NCI-H1048 (cell line): ENCODE measurements around the gene ETV3.
"Not testable (repeated sequence)": the region's sequence is repeated elsewhere in the genome, so short reads cannot be mapped to it uniquely, and the experiment has no call there.

ENCODE experiments used
- DNase-seq: peaks from one replicate; lab custom pipeline; 2025; lab: John Stamatoyannopoulos, UW

ETV3 gene

DNA sequence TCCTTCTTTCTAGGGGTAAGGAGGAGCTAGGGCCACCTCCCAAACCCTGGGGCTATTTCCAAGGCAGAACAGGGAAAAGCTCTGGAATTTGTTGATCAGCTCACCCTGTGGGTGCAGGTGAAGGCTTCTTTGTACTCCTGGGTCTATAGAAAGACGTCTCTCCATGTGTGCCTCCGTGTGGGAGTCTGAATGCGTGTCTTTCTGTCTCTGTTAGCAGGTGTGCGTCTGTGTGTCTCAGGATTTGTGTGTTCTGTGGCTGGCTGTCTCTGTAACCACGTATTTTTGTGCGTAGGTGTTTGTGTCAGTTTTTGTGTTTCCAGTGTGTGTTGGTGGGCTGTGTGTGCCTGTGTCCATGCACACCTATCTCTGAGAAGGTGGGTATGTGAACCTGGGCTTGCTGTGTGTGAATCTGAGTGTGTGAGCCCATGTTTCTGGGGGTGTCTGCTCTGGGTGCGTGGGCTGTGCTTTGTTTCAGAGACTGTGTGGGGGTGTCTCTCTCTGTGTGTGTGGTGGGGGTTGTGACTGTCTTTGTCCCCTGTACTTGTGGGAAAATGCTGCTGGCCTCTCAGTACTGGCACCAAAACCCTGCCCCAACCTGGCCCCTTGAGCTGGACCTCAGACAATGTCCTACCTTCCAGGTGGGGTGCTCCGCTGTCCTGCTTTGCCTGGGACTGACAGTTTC is 25.9 kb downstream of the ETV3 start:
- DNase-seq, result no peak

GRCh38 chr1:157111396-157112165 is 26.6 kb downstream of the ETV3 start:
- no peak for DNase-seq

DNA sequence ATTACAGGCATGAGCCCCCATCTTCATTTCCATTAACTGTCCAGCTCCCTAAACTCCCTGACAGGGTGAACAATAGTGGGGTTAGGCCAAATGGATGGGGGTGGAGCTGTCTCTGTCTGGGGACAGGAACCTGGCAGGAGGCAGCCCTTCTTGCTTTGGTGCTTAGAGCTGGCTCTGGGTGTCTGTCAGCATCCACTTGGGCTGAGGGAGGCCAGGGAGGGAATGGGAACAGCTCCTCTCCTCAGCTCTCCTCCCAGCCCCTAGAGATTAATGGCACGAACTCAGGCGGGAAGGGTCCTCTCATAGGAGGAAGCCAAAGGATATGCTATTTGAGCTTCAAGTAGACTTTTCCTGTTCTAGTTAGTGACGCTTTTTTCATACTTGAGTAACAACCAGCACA is 27.5 kb downstream of the ETV3 start:
- no peak for DNase-seq

GRCh38 chr1:157110003-157110402 is 28.2 kb downstream of the ETV3 start:
- no peak for DNase-seq

GRCh38 chr1:157108448-157108847 is 29.7 kb downstream of the ETV3 start:
- DNase-seq, result no peak

DNA sequence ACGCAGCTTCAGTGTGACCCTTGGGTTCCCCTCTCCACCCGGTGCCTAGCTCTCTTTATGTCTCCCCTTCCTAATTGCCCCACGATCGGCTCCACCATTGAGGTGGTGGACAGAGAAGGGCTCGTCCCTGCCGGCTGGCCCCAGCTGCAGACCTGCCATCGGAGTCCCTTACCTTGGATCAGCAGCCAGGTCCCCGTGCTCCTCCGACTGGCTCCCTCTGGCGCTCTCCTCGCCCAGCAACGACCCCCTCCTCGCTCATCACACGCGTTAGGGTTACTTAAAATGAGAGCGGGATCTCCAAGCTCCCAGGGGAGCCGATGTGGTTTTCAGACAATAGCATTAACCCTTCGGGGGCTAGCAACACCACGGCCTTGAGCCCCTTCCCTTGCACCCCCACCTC is 30.5 kb downstream of the ETV3 start:
- DNase-seq, result no peak

GRCh38 chr1:157106813-157107189 is 31.4 kb downstream of the ETV3 start:
- no peak for DNase-seq

DNA sequence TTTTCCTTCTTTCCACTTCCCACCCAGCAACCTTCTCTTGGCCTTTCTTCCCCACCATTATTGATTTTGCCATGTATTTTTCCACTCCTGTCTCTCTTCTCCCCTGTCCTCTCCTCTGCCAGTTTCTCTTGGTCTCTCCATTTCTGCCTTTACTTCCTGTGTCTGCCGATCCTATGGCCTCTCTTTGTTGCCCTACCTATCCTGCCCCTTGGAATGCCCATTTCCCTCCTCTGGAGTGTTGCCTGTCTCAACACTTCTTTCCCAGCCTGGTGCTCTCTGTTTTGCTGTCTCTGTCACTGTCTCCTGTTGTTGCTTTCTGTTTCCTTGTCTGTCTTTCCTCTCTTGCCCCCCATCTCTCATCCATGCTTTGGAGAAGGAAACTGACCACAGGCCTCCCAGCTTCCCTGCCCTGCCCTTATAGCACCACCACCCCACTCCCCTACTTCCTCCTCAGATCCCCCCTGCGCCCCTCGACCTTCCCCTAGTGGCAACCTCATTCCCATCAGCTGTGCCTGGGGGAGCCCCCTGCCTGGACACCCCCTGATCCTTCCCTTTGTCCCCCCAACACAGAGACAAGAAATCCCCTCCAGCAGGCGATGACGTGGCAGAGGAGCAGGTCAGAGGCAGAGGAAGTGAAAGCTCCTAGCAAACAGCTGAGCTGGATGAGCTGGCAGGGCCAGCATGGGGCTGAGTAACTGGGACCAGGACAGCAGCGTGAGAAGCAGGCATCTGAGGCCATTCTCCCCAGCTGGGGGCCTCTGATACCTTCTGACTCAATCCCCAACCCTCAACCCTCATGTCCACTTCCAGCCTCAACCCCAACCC is 32.0 kb downstream of the ETV3 start:
- DNase-seq, result no peak

GRCh38 chr1:157105298-157105987 is 32.8 kb downstream of the ETV3 start:
- no peak for DNase-seq

DNA sequence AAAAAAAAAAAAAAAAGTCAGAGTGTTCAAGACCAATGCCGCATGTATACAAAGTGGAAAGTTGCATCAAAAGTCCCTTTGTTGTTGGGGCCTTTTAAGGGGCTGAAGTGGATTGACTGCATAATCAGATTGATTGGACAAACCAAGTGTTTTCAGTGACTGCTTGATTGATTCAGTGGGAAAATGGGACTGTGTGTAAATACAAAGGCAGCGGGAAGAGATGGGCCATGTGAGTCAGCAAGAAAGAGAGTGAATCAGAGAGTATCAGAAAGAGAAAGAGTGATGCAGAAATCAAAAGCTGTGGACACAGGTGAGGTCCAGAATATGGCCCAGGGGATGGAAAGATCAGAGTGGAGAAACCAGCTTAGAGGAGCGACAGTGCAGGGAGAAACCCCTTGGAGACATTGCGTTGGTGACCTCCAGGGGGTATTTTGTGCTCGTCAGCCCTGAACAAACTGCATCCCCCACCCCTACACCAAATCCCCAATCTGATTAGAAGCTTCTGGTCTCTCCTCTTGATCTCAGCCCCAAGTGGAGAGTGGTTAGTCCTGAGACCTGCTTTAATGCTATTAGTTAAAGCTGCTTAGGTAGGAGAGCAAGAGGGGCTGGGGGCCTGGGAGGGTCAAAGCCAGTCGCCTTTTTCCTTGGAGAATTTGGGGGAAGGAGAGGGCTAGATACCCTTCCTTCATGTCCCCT is 33.4 kb downstream of the ETV3 start:
- no peak for DNase-seq

DNA sequence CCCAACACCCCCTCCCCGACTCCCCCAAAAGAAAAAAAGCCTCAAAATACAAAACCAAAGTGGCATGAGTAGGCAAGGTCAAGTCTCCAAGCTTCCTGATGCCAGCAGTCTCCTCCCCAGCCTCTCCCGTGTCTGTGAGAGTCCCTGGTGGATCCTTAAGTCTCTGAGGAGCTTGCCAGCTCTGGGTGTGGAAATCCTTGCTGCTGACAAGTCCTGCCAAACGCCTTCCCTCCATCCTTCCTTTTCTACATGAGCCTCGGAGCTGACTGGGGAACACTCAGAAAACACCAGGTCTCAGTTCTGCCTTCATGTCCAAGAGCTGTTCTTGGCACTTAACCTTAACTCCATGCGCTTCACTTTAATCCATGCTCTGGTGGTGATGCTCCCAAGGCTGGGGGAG is 34.9 kb downstream of the ETV3 start:
- DNase-seq, result no peak

DNA sequence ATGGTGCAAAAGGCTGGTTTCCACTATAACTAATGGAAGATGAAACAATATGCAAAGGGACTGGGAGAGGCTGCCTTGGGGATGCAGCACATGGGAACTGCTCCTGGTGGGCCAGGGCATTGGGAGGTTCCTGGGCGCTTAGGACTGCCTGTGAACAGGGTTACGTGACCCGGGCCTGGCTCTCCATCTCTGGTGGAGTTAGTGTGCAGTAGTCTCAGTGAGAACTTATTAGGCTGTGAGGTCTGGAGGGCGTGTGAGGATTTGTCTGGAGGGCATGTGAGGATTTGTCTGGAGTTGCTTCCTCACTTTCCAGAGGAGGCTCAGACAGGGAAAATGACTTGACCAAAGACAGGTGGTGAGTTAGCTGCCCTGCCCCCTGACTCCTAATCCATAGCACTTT is 37.0 kb downstream of the ETV3 start:
- no peak for DNase-seq

DNA sequence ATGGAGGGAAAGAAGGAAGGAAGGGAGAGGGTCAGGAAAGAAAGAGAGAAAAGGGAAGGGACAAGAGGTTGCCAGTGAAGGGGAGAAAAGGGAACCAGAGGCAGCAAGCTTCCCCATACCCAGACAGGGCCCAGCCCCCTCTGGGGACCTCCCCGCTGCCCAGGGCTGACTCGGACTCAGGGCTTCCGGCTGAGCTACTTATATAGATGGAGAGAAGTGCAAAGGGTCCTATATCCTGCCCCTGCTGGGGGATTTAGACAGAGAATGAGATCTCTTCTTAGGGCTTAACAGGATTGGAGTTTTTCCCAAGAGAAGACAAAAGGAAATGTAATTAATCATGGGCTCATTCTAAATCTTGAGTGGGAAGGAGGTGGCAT is 38.6 kb downstream of the ETV3 start, which contains the start of gene ETV3L:
Gene ETV3L, minus strand, starts transcription at position 176 of the 377 bp plus-strand sequence. CDS start 285 bp downstream, outside the sequence.
- no peak for DNase-seq

GRCh38 chr1:157098987-157099632 is 39.1 kb downstream of the ETV3 start:
- not testable (repeated sequence) for DNase-seq

DNA sequence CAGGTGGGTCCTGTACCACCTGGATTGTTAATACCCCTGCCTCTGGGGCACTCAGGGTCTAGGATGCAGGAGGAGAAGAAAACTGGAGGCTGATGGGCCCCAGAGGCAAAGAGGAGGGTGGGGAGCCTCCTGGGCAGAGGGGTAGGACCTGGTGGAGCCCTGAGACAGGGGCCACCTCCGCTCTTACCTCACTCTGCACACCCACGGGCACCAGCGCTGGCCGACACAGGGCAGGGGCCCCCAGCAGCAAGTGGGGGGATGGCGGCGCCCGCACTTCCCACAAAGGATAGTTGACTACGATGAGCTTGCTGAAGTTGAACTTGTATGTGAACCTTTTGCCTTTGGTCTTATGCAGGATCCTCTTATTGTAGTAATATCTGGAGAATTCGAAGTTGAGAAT is 39.7 kb downstream of the ETV3 start:
- DNase-seq, result no peak

GRCh38 chr1:157097692-157098091 is 40.5 kb downstream of the ETV3 start:
- no peak for DNase-seq

- no peak for DNase-seq
Observed at GRCh38 chr1:157096881-157097280, 41.3 kb downstream of the ETV3 start.

DNA sequence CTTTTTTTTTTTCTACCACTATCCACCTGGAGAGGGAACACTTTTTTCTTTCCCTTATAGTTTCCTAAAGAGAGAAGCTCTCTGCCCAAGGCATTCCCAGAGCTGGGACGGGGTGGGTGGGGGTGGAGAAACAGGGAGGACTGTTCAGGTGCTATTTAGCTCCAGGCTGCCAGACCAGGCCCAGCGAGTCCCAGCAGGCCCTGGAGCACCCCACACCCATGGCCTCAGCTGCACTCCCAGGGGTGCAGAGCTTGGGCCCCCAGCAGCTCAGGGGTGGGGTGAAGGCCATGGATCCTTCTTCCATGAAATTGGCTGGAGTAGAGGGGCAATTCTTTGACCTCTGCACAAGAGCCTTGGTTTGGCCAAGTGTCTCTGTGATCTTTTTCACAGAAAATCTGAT is 42.6 kb downstream of the ETV3 start:
- DNase-seq, result no peak

DNA sequence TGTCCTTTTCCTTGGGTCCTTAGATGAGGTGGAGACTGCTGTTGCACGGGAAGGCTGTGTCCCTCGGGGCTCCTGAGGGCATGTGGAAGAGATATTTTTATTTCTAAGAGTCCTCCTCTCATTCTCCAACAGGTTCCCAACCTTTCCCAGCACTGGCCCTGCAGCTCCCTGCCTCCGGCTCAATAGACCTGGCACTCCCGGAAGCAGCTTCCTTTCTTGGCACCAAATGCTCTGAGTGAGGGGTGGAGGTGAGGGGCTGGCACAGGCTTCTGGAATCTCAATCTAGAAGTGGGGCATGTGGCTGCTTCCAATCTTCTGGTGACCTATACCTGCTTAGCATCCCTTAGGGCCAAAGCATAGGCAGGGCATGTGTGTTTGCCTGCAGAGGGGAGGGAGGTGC is 43.1 kb downstream of the ETV3 start:
- DNase-seq, result no peak

DNA sequence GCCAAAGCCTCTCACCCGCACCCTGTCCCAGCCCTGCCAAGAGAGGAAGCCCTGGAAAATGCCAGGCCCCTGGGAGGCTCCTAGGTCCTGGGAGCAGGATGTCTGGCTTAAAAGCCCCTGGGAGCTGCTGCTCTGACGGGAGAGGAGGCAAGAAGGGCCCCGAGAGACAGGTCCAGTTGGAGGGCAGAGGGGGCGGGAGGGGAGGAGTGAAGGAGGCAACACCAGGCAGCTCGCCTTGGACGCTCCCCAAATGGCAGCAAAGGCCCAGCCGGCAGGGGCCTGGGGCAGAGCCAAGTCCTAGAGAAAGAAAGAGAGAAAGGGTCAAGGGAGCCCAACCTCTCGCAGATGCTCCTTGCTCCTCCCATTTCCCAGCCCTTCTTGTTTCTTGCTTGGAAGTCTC is 45.4 kb downstream of the ETV3 start:
- DNase-seq, result no peak

DNA sequence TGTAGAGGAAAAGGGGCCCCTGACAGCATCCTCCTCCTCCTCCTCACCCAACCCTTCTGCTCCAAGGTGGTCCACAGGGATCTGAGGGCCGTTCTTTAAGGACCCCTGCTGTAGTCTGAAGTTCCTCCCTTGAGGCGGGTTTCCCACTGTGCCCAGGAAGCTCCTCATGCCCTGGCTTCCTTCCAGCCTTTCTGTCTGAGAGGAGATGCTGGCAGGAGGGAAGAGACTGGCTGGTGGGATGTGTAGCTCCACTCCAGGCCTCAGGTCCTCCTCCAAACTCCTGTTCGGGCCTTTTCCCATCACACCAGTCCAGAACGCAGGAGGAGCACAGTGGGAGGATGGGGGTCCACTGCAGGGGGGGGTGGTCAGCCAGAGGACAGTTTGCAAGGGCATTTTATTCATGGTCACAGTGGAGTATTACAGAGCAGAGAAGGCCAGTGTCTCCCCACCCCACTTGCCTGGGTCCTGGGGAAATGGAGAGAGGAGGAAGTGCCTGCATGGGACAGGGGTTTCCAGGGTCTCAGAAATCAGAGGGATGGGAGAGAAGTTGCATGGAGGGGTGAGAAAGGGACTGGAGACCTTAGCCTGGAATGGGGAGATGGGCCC is 46.4 kb downstream of the ETV3 start:
- no peak for DNase-seq
